DMS153 treated with DMSO at 0.1 percent for 48 hours (cell line): ENCODE measurements around the gene FAM124A.

Experiments used
- DNase-seq: peaks from one replicate; lab custom pipeline; 2025; ENCODE audit not compliant: unreplicated experiment; lab: John Stamatoyannopoulos, UW

The FAM124A gene

DNA sequence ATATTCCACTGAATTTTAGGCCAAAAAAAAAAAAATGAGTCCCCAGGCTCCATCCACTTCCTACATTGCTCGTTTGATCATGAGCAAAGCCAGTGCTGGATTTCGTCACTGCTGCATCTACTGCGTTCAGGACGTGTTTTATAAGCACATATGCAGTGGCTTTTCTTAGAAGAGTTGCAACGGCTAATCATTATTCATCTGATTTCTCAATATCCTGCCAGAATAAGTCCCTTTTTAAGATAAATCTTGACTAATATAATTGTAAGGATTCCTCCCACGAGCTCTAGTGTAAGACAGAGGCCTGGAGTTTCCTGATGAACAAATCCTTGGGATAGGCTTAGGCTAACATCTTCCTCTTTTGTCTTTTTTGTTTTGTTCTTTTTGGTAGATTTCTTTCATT lies 19.5 kb downstream of the FAM124A start:
- no peak for DNase-seq

DNA sequence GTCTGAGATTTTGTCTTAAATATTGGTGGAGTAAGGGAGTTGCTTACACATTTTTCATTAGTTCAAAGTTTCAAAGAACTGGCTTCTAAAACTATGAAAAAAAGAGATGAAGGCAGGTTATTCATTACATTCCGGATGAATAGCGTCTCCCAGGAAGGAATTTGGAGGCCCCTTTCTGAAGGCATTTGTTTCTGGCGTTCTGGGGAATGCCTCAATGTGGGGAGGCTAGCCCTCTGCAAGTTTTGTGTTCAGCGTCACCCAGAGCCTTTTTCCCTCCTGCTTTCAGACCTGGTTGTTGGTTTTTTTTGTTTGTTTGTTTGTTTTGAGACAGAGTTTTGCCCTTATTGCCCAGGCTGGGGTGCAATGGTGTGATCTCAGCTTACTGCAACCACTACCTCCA lies 21.0 kb downstream of the FAM124A start:
- DNase-seq: no peak

GRCh38 chr13:51243832-51244231 lies 21.6 kb downstream of the FAM124A start:
- no peak for DNase-seq

DNA sequence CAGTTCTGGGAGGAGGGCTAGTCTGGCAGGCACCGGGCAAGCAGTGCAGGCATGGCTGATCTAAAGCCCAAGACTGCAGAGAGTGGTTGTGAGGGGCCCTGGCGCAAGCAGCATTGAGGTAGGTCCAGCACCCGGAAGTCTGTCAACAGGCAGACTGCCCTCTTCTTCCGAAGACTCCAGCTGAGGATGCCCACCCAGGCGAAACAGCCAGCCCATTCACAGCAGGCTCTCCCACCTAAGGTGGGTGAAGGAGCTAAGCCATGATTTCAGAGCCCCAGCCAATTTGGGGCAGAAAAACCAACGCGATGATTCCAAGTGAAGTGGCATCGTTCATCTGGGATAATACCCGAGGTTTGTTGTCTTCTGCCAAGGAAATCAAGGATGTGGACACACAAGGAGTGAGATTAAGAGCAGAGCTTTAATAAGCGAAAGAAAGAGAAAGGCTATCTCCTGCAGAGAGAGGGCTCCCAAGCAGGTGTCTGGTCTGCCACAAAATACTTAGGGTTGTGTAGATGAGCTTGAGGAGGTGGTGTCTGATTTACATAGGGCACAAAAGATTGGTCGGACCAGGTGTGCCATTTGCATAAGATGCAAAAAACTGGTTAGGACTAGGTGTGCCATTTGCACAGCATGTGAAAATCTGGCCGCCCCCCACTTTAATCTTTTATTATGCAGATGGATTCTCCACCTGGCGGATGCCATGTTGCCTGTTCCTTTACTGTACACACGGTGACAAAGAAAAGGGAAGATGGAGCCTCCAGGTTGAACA lies 22.6 kb downstream of the FAM124A start:
- no peak for DNase-seq

GRCh38 chr13:51245583-51245982 lies 23.4 kb downstream of the FAM124A start:
- no peak for DNase-seq

- no peak for DNase-seq
Measured at GRCh38 chr13:51246025-51246417, 23.8 kb downstream of the FAM124A start.

- DNase-seq: no peak
Measured at GRCh38 chr13:51246418-51247277, 24.4 kb downstream of the FAM124A start.

- no peak for DNase-seq
Measured at GRCh38 chr13:51249255-51249654, 27.1 kb downstream of the FAM124A start.

GRCh38 chr13:51249770-51250741 lies 27.9 kb downstream of the FAM124A start:
- no peak for DNase-seq

DNA sequence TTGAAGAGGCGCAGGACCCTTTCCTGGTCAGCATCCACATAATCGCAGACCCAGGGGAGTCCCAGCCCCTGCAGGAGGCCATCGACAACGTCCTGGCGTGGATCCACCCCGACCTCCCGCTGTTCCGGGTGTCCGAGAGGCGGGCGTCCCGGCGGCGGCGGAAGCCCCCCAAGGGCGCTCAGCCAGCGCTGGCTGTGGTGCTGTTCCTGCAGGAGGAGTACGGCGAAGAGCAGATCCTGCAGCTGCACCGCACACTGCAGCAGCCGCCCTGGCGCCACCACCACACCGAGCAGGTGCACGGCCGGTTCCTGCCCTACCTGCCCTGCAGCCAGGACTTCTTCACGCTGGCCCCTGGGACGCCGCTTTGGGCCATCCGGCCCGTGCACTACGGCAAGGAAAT lies 29.3 kb downstream of the FAM124A start:
- no peak for DNase-seq

DNA sequence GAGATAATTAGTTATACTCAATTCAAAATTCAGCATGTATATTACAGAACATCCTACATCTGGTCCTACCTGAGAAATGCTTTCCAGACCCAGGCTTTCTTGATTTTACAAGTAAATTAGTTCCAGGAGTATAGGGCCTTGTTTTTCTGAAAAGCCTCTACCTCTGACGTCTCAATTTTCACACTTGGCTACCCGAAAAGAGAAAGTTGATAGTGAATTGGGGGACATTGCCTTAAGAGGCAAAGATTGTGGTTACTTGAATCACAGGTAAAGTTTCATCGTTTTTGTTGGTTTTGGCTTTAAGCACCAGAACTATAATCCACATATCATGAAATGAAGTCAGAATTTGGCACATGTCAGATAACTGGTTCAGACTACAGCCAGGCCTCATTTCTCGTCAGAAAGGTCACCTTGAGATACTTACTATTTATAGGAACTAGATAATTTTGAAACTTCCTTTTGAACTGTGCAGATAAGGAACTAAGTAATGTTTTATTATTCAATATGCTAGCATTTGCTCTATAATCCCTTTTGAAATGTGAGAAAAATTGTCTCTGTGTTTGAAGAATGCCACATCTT lies 30.8 kb downstream of the FAM124A start:
- no peak for DNase-seq

GRCh38 chr13:51255556-51255955 lies 33.4 kb downstream of the FAM124A start:
- DNase-seq: no peak

DNA sequence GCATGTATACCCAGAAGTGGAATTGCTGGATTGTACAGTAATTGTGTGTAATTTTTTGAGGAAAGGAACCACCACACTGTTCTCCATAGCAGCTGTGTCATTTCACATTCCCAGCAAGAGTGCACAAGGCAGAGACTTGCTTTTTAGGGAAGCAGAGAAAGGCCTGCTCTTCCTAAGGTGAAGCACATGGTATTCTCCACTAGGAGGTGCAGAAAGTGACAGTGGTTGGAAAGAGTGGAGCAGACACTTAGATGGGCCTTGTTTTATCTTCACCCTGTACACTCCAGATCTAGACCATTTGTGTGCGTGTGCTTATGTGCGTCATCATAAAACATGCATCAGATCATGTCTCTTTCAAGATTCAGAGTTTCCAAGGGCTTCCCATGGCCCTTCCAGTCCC lies 35.0 kb downstream of the FAM124A start:
- no peak for DNase-seq

- DNase-seq: no peak
Measured at GRCh38 chr13:51258612-51259548, 36.7 kb downstream of the FAM124A start.

- DNase-seq: no peak
Measured at GRCh38 chr13:51260154-51260553, 38.0 kb downstream of the FAM124A start.

DNA sequence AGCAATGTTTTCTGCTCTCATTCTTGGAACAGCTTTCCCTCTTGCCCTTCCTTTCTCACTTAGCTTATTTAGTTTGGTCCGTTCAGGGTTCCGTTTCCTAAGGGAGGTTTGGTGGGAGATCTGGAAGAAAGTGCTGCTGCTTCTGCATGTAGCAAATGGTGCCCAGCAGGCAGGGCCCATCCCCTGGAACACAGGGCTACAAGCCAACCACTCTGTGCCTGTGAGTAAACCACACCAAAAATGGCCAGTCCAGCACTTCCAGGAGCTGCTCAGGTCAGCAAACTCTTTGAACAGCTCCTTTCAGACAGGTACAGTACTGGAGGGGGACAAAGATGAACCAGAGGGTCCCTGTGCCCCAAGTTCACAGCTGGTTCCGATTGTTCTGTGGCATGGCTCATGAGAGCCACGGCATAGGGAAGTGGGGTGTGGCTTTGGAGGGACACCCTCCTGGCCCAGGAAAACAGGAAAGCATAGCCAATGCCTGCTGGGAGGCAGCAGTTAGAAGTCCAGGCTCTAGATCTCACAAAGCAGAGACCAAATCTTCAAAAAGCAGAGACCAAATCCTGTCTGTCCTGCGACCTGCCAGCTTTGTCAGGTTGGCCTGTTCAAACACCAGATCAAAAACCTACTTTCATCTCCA lies 39.5 kb downstream of the FAM124A start:
- DNase-seq: no peak

DNA sequence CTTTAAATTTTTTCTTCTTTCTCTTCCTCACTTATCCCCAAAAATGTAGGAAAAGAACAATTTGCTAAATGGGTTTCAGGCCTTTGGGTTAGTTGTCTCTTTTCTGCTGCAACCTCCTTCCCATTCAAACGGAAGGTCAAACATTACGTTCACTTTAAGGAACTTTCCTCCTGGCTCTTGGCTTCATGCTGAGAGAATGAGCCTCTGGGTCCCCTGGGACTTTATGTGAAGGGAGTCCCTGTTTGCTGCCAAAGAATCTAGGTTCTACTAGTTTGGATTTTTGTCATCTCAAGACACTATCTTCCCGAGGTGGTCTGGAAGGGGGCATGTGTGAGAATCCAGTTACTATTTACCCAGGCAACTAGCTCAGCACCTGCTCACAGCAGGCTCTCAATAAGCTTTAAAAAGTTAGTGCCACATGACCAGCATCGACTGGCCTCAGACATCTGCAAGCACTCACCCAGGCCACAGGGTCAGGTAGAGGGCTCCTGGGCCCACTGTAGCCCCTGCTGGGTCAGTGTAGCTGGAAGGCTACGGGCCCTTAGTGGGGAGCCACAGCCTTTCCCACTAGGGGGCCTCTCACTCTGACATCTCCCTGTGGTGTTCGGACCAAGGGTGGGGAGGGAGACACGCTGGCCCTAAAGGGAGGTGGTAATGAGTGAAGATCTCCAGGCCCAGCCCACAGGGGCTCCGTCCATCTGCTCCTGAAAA lies 40.5 kb downstream of the FAM124A start:
- no peak for DNase-seq

DNA sequence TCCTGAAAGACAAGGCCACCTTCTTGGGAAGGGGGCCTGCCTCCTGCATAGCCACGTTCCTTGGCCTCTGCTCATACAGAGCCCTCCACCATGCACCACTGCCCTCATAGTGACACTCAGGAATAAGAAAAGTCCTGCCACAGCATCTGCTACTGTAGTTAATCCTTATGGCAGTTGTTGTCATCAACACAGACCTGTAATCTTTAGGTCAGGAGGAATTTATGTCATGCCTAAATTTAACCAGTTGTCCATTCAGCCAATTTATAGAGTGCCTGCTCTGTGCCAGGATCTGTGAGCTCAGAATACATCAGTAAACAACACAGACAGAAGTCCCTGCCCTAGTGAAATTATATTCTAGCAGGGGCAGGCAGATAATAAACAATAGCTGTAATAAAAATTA lies 44.4 kb downstream of the FAM124A start:
- no peak for DNase-seq

- no peak for DNase-seq
Measured at GRCh38 chr13:51267622-51268021, 45.4 kb downstream of the FAM124A start.
